ENCODE measurements around the gene TDRD10. TPM values are rescaled to one million over a fixed set of nuclear protein-coding genes. Genes with fewer than 3 reads are reported as not detected.

The TDRD10 gene
- total RNA-seq, 1 donor from 2014 or later, result 0.31 TPM

GRCh38 chr1:154586231-154586630 lies 84.2 kb downstream of the TDRD10 start:
- Mint-ChIP-seq H3K27me3 (ENCODE audit: low read depth) (no peaks in the 10 kb centered on the region), H3K36me3 (peaks cover 60% of the 10 kb centered on the region), H3K9me3 (no peaks in the 10 kb centered on the region), H3K4me1 (no peaks in the 10 kb centered on the region), H3K4me3 (no peak overlapping the region), H3K27ac (no peak overlapping the region)
- no peak for TF ChIP-seq CTCF (IDR thresholded peaks at IDR 0.05; ENCODE audit: unreplicated experiment)
- DNase-seq (ENCODE audit: low spot score in 2 of 2, unreplicated experiment in 2 of 2), result no peak

GRCh38 chr1:154586641-154587040 lies 84.6 kb downstream of the TDRD10 start:
- H3K9me3 Mint-ChIP-seq, result no peaks in the 10 kb centered on the region
- DNase-seq (ENCODE audit: low spot score in 2 of 2, unreplicated experiment in 2 of 2), result no peak
- no peak overlapping the region for H3K27ac Mint-ChIP-seq
- no peaks in the 10 kb centered on the region for H3K27me3 Mint-ChIP-seq (ENCODE audit: low read depth)
- no peak for TF ChIP-seq CTCF (IDR thresholded peaks at IDR 0.05; ENCODE audit: unreplicated experiment)
- no peak overlapping the region for H3K4me3 Mint-ChIP-seq
- peaks cover 62% of the 10 kb centered on the region for H3K36me3 Mint-ChIP-seq
- H3K4me1 Mint-ChIP-seq, result no peaks in the 10 kb centered on the region

GRCh38 chr1:154589780-154590179 lies 87.8 kb downstream of the TDRD10 start:
- peaks cover 68% of the 10 kb centered on the region for H3K36me3 Mint-ChIP-seq

GRCh38 chr1:154590756-154591155 lies 88.7 kb downstream of the TDRD10 start:
- H3K4me1 Mint-ChIP-seq, result no peaks in the 10 kb centered on the region
- no peak for TF ChIP-seq CTCF (IDR thresholded peaks at IDR 0.05; ENCODE audit: unreplicated experiment)
- no peak for DNase-seq (ENCODE audit: low spot score in 2 of 2, unreplicated experiment in 2 of 2)
- peaks cover 59% of the 10 kb centered on the region for H3K36me3 Mint-ChIP-seq
- no peaks in the 10 kb centered on the region for H3K9me3 Mint-ChIP-seq
- no peak overlapping the region for H3K4me3 Mint-ChIP-seq
- H3K27me3 Mint-ChIP-seq (ENCODE audit: low read depth), result no peaks in the 10 kb centered on the region
- no peak overlapping the region for H3K27ac Mint-ChIP-seq

More at GRCh38 chr1:154589780-154590179, 87.8 kb downstream of the TDRD10 start:
- H3K27ac Mint-ChIP-seq, result no peak overlapping the region
- no peaks in the 10 kb centered on the region for H3K27me3 Mint-ChIP-seq (ENCODE audit: low read depth)
- no peaks in the 10 kb centered on the region for H3K9me3 Mint-ChIP-seq
- H3K4me3 Mint-ChIP-seq, result no peak overlapping the region
- no peak for TF ChIP-seq CTCF (IDR thresholded peaks at IDR 0.05; ENCODE audit: unreplicated experiment)
- H3K4me1 Mint-ChIP-seq, result no peaks in the 10 kb centered on the region
- DNase-seq (ENCODE audit: low spot score in 2 of 2, unreplicated experiment in 2 of 2), result no peak

GRCh38 chr1:154591206-154591605 lies 89.2 kb downstream of the TDRD10 start:
- Mint-ChIP-seq H3K36me3 (peaks cover 56% of the 10 kb centered on the region), H3K9me3 (no peaks in the 10 kb centered on the region), H3K4me3 (no peak overlapping the region), H3K27ac (no peak overlapping the region), H3K4me1 (no peaks in the 10 kb centered on the region), H3K27me3 (ENCODE audit: low read depth) (no peaks in the 10 kb centered on the region)
- no peak for TF ChIP-seq CTCF (IDR thresholded peaks at IDR 0.05; ENCODE audit: unreplicated experiment)
- DNase-seq (ENCODE audit: low spot score in 2 of 2, unreplicated experiment in 2 of 2), result no peak

GRCh38 chr1:154593390-154593789 lies 91.4 kb downstream of the TDRD10 start:
- no peaks in the 10 kb centered on the region for H3K27me3 Mint-ChIP-seq (ENCODE audit: low read depth)
- H3K36me3 Mint-ChIP-seq, result peaks cover 58% of the 10 kb centered on the region
- no peaks in the 10 kb centered on the region for H3K9me3 Mint-ChIP-seq
- no peaks in the 10 kb centered on the region for H3K4me1 Mint-ChIP-seq
- no peak for TF ChIP-seq CTCF (IDR thresholded peaks at IDR 0.05; ENCODE audit: unreplicated experiment)
- H3K27ac Mint-ChIP-seq, result no peak overlapping the region
- H3K4me3 Mint-ChIP-seq, result no peak overlapping the region
- DNase-seq (ENCODE audit: low spot score in 2 of 2, unreplicated experiment in 2 of 2), result no peak
